Mammary epithelial cell (primary cell): Measurements from ENCODE around the gene CHKA.

Source experiments
- EZH2 ChIP-seq: IDR thresholded peaks from 2 replicates; pipeline ENCODE4 v1.6.1; 2012; ENCODE audit warnings: low read length, inconsistent platforms, borderline replicate concordance
- TF ChIP-seq, protein P1 (sequence below), 2 donors: IDR thresholded peaks in 1 of 2; conservative IDR thresholded peaks in 1 of 2; 2 replicates each; pipeline ENCODE4 v1.5.1; 2011 to 2012; ENCODE audit warnings: inconsistent platforms in 2 of 2, low read length in 2 of 2, mild to moderate bottlenecking in 2 of 2, control low read depth in 1 of 2, low read depth in 1 of 2; ENCODE audit not compliant: insufficient read depth in 1 of 2; ENCODE audit errors: extremely low read depth in 1 of 2

DNA sequence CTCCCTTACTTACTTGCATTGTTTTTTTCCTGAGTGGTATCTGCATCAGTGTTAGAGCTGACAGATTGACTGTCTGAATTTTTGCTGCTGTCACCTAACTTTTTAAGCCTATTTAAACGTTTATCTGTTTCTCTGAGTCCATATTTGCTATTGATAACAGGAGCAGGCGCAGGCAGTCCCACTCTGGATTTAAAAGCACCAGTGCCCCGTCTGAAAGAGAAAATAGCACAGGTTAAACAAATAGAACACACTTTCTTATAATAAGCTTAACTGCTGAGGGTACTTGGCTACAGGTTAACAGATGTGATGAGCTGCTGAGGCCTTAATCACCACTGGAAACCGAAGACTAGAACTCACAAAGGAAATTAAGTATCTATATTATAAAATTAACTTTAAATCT, 45.8 kb upstream of the CHKA start:
- TF ChIP-seq, protein P1, sequence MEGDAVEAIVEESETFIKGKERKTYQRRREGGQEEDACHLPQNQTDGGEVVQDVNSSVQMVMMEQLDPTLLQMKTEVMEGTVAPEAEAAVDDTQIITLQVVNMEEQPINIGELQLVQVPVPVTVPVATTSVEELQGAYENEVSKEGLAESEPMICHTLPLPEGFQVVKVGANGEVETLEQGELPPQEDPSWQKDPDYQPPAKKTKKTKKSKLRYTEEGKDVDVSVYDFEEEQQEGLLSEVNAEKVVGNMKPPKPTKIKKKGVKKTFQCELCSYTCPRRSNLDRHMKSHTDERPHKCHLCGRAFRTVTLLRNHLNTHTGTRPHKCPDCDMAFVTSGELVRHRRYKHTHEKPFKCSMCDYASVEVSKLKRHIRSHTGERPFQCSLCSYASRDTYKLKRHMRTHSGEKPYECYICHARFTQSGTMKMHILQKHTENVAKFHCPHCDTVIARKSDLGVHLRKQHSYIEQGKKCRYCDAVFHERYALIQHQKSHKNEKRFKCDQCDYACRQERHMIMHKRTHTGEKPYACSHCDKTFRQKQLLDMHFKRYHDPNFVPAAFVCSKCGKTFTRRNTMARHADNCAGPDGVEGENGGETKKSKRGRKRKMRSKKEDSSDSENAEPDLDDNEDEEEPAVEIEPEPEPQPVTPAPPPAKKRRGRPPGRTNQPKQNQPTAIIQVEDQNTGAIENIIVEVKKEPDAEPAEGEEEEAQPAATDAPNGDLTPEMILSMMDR (conservative IDR thresholded peaks at IDR 0.05 in 1 of 2, IDR thresholded peaks at IDR 0.05 in 1 of 2; ENCODE audit: extremely low read depth in 1 of 2, insufficient read depth in 1 of 2, low read depth in 1 of 2, low read length in 2 of 2): no peak
- TF ChIP-seq EZH2: no peak
